ENCODE data around the gene PTCH2. TPM values are rescaled to one million over a fixed set of nuclear protein-coding genes. Genes with fewer than 3 reads are reported as not detected.
A peak's percentile ranks its signal among the peaks of the same experiment; 100 is the strongest.

The PTCH2 gene
- total RNA-seq, 1 donor from 2014 or later, result 0.30 TPM

GRCh38 chr1:44787506-44787905 is 55.5 kb downstream of the PTCH2 start:
- intact Hi-C loops (cut with DNase I), result loop anchor here (5.0 to 10.0 kb wide), 2 partner anchors 47 to 225 kb away; partner anchors contain the start of genes HECTD3 and UROD
- no peak for DNase-seq
- ATAC-seq (ENCODE audit: poor library complexity), result no peak

- DNase-seq, result no peak
- ATAC-seq (ENCODE audit: poor library complexity), result no peak
- intact Hi-C loops (cut with DNase I), result loop anchor here (5.0 to 10.0 kb wide), 2 partner anchors 48 to 225 kb away; partner anchors contain the start of genes HECTD3 and UROD
These were observed 56.1 kb downstream of the PTCH2 start for GRCh38 chr1:44786841-44787426.

GRCh38 chr1:44786138-44786840 is 56.8 kb downstream of the PTCH2 start:
- intact Hi-C loops (cut with DNase I), result loop anchor here (5.0 to 10.0 kb wide), 2 partner anchors 49 to 226 kb away; partner anchors contain the start of genes HECTD3 and UROD
- peak; percentile 79 for DNase-seq

GRCh38 chr1:44785501-44786137 is 57.4 kb downstream of the PTCH2 start:
- intact Hi-C loops (cut with DNase I), result loop anchor here (5.0 to 10.0 kb wide), 2 partner anchors 49 to 227 kb away; partner anchors contain the start of genes HECTD3 and UROD
- ATAC-seq (ENCODE audit: poor library complexity) (no peak), DNase-seq (no peak)

More at GRCh38 chr1:44786138-44786840, 56.8 kb downstream of the PTCH2 start:
- ATAC-seq (ENCODE audit: poor library complexity), result peak; percentile 80

GRCh38 chr1:44785029-44785380 is 58.0 kb downstream of the PTCH2 start:
- no peak for ATAC-seq (ENCODE audit: poor library complexity)
- DNase-seq, result no peak

GRCh38 chr1:44784094-44785028 is 58.7 kb downstream of the PTCH2 start:
- intact Hi-C loops (cut with DNase I), result loop anchor here (5.0 to 10.0 kb wide), 2 partner anchors 50 to 228 kb away; partner anchors contain the start of genes HECTD3 and UROD
- peak; percentile 37 for ATAC-seq (ENCODE audit: poor library complexity)

More at GRCh38 chr1:44785029-44785380, 58.0 kb downstream of the PTCH2 start:
- intact Hi-C loops (cut with DNase I), result loop anchor here (5.0 to 10.0 kb wide), 2 partner anchors 50 to 227 kb away; partner anchors contain the start of genes HECTD3 and UROD

GRCh38 chr1:44783697-44784093 is 59.4 kb downstream of the PTCH2 start:
- ATAC-seq (ENCODE audit: poor library complexity) (no peak), DNase-seq (no peak)
- intact Hi-C loops (cut with DNase I), result loop anchor here (10.0 kb wide), 1 partner anchor 51 kb away; no protein-coding TSS in a partner anchor

More at GRCh38 chr1:44784094-44785028, 58.7 kb downstream of the PTCH2 start:
- DNase-seq, result no peak

GRCh38 chr1:44780583-44781121 is 62.4 kb downstream of the PTCH2 start:
- ATAC-seq (ENCODE audit: poor library complexity) (no peak), DNase-seq (no peak)
- intact Hi-C loops (cut with DNase I), result loop anchor here (10.0 kb wide), 1 partner anchor 54 kb away; no protein-coding TSS in a partner anchor

GRCh38 chr1:44778705-44779576 is 64.1 kb downstream of the PTCH2 start:
- no peak for ATAC-seq (ENCODE audit: poor library complexity)
- intact Hi-C loops (cut with DNase I), result no loop called here

GRCh38 chr1:44777969-44778635 is 65.0 kb downstream of the PTCH2 start:
- ATAC-seq (ENCODE audit: poor library complexity) (no peak), DNase-seq (no peak)
- intact Hi-C loops (cut with DNase I), result no loop called here

More at GRCh38 chr1:44778705-44779576, 64.1 kb downstream of the PTCH2 start:
- DNase-seq, result no peak

- intact Hi-C loops (cut with DNase I), result no loop called here
- ATAC-seq (ENCODE audit: poor library complexity) (no peak), DNase-seq (no peak)
These were observed 65.5 kb downstream of the PTCH2 start for GRCh38 chr1:44777547-44777946.

- intact Hi-C loops (cut with DNase I), result no loop called here
- DNase-seq (no peak), ATAC-seq (ENCODE audit: poor library complexity) (no peak)
These were observed 66.4 kb downstream of the PTCH2 start for GRCh38 chr1:44776730-44777068.

GRCh38 chr1:44775930-44776729 is 66.9 kb downstream of the PTCH2 start:
- DNase-seq, result no peak
- ATAC-seq (ENCODE audit: poor library complexity), result no peak
- intact Hi-C loops (cut with DNase I), result no loop called here

GRCh38 chr1:44775078-44775929 is 67.7 kb downstream of the PTCH2 start, which contains the start of gene RPS8:
Gene RPS8 (plus strand): TSS chr1:44775540. CDS start chr1:44775597, 57 bp downstream.
- intact Hi-C loops (cut with DNase I), result no loop called here
- ATAC-seq (ENCODE audit: poor library complexity) (peak; percentile 96), DNase-seq (peak; percentile 94)
